RPMI8226 (cell line): ENCODE results near the gene HPS6.
"Not testable (repeated sequence)": the region's sequence is repeated elsewhere in the genome, so short reads cannot be mapped to it uniquely, and the experiment has no call there.

Experiments
- DNase-seq: peaks from one replicate; pipeline ENCODE4 v3.0.0-alpha.2; 2015

The HPS6 gene

DNA sequence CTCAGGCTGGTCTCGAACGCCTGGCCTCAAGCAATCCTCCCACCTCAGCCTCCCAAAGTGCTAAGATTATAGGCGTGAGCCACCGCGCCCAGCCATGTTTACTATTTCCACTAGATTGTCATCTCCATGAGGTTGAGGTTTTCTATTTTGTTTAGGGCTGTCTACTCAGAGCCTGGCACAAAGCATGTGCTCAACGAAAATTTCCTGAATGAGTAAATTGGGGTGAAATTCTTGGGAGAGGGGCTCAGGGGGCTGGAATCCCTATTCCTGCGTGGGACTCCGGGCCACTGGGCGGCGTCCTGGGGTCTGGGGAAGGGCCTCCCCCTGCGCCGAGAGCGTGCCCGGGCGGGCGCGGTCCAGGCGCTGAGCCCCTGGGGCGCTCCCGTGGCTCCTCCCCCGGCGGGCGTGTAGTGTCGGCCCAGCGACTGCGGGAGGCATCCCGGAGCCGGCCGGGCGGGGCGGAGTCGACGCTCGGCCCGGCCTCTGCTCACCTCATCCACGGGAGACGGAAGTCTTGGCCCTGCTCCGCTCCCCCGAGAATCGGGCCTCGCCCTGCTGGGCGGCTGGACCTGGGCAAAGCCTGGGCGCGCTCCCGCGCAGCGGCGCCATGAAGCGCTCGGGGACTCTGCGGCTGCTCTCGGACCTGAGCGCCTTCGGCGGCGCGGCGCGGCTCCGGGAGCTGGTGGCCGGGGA is at the start of gene HPS6:
Gene HPS6, plus strand, starts transcription at position 482 of the 693 bp plus-strand sequence. Its CDS starts 126 bp downstream, at position 608.
- DNase-seq = peak; percentile 91

DNA sequence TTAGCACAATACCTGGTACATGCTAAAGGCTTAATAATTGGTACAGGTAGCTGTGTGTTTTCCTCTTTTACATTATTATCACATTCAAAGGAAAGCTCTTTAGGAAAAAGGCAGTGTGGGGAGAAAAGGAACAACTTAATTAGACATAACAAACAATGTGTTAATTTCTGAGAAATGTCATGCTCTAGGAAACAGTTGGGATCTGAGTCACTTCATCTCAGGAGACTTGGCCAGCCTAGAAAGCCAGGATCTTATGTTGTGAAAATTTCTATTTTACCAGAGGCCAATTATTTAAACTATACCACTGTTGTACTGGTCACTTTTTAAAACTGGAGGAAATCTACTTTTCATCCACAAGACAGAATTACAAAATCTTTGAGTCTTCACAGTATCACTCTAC is 48.7 kb upstream of the HPS6 start:
- DNase-seq = no peak

DNA sequence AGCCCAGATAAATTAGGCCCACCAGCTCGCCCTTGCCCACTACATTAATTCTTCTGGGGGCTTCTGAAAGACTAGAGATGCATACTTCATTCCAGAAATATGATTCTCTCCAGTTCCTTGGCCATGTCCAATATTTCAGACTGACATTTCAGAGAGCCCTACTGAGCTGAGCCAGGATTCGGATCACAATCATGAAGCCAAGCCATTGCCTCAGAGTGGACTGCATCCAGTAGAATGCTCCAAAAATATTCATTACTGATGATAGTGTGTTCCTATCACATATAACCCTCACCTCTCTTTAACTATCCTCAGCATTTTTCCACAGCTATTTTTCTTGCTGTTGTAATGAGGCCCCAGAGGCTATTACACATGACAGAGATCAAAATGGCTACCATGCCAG is 47.9 kb upstream of the HPS6 start:
- DNase-seq = no peak

DNA sequence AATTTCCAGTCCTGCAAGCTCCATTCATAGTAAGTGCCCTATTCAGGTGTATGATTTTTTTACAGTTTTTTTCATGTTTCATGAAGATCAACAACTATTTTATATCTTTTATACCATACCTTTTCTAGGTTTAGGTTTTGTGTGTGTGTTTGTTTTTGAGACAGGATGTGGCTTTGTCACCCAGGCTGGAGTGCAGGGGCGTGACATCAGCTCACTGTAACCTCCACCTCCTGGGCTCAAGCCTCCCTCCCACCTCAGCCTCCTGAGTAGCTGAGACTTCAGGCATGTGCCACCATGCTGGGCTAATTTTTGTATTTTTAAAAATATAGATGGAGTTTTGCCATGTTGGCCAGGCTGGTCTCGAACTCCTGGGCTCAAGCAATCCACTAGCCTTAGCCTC is 44.2 kb upstream of the HPS6 start:
- DNase-seq = no peak

DNA sequence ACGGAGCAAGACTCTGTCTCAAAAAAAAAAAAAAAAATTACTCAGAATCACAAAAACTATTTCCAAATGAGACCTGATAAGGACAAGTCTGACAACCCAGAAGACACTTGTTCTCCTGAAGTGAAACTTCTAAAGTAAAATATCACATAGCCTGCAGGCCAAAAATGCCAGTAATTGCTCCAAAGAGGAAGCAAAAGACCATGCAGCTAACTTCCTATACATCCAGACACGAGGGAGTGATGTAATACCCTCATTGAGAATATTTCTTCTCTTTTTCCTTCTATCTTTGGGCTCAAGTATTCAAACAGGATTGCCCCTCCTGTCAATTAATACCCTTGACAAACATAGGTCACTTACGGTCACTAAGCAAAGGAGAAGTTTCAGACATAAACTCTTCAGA is 40.4 kb upstream of the HPS6 start:
- no peak for DNase-seq

DNA sequence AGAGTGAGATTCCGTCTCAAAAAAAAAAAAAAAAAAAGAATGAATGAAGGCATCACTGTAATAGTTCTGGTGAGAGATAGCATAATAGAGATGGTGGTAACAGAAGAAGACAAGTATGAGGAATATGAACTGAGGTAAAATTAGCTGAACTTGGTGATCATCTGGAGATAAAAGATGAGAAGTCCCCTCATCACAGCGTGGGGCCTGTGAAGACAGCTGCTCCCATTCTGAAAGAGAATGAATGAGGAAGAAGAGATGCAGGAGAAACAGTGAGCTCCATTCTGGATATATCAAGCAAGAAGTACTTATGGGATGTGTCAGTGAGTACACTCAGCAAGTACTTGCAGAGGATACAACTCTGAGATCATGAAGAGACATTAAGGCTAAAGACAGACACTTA is 37.9 kb upstream of the HPS6 start:
- no peak for DNase-seq

DNA sequence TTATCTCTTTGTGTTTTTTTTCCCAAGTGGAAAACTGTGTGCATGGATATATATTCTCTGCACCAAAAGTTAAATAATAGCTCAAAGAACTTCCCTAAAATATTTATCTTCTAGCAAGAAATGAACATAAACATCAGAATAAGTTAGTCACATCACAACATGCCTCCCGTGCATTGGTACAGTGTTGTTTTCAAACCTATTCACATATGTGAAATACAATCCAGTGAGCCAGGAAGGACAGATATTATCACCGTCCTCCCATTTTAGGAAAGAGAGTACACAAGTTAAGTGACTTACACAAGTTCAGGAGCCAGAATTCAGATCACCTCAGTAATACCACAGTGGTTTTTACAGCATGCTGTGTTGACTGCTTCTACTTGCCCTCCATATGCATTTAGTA is 31.4 kb upstream of the HPS6 start:
- DNase-seq = no peak

DNA sequence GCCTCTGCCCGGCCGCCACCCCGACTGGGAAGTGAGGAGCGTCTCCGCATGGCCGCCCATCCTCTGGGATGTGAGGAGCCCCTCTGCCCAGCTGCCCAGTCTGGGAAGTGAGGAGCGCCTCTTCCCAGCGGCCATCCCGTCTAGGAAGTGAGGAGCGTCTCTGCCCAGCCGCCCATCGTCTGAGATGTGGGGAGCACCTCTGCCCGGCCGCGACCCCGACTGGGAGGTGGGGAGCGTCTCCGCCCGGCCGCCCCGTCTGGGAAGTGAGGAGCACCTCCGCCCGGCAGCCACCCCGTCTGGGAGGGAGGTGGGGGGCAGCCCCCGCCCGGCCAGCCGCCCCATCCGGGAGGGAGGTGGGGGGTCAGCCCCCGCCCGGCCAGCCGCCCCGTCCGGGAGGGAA is 29.3 kb upstream of the HPS6 start:
- DNase-seq = not testable (repeated sequence)

DNA sequence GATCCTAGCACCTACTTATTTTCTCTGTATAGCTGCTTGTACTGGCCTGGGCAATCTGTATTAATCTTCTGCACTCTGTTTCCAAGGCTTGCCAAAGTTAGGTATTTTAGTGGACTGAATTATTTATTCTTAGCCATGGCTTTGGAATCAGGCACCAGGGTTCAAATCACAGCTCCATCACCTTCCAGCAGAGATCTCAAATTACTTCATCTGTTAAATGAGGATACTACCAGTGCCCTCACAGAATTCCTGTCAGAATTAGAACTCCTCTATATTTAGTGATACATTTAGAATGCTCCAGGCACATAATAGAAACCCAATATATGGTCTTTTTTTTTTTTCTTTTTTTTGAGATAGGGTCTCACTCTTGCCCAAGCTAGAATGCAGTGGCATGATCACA is 26.7 kb upstream of the HPS6 start:
- no peak for DNase-seq

DNA sequence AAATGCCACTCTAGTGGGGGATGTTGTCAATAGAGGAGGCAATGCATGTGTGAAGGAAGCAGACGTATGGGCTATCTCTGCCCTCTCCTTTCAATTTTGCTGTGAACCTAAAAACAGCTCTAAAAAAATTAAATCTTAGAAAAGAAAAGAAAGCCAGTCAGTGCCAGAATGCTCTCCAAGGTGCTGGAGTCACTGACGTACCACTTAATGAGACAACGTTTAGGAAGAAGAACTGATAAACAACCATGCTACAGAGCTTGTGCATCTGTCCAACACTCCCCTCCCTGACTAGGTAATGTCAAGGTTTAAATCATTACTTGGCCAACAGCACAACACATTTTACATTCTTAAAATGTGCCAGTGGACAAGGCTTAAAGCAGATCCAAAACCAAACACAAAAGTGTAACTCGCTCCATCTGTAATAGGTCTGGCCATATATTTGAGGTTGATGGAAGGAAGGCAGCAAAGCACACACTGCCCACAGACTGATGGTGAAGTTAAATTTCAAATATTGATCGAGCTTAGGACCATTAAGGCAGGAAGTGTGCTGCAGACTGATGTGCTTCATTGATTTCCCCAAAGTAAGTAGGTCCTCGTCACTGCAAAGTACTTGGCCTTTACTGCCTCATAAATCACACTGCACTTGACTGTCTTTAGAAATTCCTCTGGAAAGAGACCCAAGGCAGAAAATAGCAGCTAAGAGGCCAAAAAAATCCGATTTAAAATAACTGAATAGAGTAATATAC is 24.7 kb upstream of the HPS6 start:
- no peak for DNase-seq

DNA sequence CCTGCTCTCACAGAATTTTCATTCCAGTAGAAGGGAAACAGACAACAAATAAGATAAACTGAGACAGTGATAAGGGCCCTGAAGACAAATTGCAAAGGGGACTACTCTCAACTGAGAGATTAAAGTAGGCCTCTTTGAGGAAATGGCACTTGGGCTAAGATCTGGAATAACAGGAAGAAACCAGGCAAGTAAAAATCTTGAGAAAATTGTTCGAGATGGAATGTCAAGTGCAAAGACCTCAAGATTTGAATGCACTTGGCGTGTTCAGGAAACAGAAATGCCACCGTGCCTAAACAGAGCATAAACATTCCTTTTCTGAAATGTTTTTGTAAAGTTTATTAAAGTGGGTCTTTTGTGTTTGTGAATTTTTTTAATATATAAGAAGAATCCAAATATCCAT is 19.9 kb upstream of the HPS6 start:
- no peak for DNase-seq

DNA sequence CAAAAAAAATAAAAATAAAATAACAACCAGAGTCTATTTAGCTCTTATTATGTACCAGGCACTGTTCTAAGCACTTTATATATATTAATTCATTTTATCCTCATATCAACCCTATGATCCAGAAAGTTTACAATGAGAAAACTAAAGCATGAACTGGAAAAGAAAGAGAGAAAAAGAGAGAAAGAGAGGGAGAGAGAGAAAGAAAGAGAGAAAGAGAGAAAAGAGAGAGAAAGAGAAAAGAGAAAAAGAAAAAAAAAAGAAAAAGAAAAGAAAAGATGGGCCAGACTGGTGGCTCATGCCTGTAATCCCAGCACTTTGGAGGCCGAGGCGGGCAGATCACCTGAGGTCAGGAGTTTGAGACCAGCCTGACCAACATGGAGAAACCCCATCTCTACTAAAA is 19.1 kb upstream of the HPS6 start:
- no peak for DNase-seq

DNA sequence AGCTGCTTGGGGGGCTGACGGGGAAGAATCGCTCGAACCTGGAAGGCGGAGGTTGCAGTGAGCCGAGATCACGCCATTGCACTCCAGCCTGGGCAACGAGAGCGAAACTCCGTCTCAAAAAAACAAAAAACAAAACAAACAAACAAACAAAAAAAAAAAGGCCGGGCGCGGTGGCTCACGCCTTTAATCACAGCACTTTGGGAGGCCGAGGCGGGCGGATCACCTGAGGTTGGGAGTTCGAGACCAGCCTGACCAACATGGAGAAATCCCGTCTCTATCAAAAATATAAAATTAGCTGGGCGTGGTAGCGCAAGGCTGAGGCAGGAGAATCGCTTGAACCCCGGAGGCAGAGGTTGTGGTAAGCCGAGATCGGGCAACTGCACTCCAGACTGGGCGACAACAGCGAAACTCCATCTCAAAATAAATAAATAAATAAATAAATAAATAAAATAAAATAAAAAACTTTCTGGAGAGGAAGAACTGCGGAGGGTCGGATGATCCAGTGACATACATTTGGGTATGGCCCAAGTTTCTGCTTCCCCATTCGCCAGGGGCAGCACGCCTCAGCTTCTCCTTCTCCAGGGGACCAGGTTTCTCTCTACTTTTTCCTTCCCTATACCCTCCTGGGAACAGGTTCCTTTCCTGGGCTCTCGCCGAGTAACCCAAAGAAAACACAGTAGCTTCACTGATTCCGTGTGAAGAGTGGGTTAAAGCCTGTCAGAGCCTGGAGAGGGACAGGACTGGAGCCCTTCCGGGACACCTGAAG is 10.1 kb upstream of the HPS6 start:
- DNase-seq = not testable (repeated sequence)

DNA sequence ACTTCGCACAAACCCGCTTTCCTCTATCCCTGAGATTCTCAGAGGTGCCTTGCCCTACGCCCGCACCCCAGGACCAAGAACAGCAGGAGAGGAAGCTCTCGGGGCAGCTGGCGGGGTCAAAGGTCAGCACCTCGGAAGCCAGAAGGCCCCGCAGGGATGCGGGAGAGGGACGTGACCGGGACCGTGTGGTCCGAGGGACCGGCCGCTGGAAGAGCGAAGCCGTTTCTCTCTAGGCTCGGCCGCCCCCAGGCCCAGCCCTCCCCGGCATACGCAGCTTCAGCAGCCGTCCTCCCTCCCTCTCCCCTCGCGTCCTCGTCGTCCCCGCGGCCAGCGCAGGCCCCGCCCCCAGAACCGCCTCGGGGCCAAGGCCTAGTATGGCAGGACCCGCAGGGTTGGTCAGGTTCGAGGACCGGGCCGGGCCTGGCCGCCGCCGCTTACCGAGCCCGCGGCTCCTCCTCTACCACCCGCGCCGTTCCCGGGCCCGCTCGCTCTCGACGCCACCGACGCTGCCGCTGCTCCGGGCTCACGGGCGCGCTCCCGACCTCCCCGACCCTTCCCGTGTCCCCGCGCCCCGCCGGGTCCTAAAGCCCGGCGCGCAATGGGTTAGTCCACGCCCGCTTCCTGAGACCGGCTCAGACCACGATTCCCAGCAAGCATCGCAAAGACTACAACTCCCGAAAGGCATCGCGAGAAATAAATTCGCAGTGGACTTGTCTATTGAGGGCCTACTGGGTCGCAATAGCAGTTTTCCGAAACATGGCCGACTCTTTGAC is 9.3 kb upstream of the HPS6 start, which contains the start of gene ARMH3:
Gene ARMH3, minus strand, starts transcription at position 527 of the 773 bp plus-strand sequence. CDS start 16,059 bp downstream, outside the sequence.
- peak; percentile 94 for DNase-seq

DNA sequence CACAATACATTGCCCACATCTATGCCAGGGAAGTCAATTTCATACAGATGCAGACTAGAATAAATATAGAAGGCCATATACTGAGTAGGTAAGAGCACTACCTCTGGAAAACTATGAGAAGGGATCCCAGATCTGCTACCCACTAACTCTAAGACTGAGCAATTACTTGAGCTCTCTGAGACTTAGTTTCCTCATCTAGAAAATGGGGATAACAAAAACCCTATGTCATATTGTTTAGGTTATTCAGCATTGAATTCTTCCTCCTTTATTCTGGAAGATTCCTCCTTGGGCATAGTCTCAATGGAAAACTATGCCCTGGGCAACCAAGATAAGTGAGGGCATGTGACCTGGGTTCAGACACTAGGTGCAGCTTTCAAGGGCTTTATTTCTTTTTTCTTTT is 5.2 kb upstream of the HPS6 start:
- DNase-seq = no peak

DNA sequence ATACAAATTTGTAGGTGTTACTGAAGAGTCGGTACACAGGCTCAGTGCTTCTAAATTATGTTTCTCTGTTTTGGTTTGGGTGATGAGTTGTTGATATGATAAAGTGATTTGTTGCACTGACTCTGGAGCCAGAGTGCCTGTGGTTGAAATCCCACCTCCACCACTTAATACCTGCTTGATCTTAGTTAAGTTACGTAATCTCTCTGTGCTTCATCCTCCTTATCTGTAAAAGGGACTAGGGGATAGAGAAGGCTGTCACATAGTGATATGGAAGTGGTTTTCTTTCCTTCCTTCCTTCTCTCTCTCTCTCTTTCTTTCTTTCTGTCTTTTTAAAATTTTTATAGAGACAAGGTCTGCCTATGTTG is 664 bp upstream of the HPS6 start:
- no peak for DNase-seq

DNA sequence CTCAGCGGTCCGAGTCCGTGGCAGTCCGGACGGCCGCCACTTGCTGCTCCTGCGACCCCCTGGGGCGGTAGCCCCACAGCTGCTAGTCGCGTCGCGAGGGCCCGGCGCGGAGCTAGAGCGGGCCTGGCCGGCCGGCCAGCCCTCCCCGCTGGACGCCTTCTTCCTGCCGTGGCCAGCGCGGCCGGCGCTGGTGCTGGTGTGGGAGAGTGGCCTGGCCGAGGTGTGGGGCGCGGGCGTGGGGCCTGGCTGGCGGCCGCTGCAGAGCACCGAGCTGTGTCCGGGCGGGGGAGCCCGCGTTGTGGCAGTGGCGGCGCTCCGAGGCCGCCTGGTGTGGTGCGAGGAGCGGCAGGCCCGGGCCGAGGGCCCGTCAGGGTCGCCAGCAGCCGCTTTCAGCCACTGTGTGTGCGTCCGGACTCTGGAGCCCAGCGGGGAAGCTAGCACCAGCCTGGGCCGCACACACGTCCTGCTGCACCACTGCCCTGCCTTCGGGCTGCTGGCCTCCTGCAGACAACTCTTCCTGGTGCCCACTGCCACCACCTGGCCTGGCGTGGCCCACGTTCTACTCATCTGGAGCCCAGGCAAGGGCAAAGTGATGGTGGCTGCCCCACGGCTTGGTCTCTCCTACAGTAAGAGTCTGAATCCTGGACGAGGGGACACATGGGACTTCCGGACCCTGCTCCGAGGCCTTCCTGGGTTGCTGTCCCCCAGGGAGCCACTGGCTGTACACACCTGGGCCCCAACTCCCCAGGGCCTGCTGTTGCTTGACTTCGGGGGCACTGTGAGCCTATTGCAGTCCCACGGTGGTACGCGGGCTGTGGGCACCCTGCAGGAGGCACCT is 631 bp downstream of the HPS6 start:
- peak; percentile 31 for DNase-seq

DNA sequence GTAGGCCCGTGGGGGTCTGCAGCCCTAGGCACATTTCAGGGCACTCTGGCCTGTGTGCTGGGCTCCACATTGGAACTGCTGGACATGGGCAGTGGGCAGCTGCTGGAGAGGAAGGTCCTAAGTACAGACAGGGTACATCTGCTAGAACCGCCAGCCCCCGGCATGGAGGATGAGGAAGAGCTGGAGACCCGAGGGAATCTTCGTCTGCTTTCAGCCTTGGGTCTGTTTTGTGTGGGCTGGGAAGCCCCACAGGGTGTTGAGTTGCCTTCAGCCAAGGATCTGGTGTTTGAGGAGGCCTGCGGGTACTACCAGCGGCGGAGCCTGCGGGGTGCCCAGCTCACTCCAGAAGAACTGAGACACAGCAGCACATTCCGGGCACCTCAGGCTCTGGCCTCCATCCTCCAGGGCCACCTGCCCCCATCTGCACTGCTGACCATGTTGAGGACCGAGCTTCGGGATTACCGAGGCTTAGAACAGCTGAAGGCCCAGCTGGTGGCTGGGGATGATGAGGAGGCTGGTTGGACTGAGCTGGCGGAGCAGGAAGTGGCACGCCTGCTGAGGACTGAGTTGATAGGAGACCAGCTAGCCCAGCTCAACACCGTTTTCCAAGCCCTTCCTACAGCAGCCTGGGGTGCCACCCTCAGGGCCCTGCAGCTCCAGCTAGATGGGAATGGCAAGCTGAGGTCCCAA is 1.4 kb downstream of the HPS6 start:
- DNase-seq = no peak

DNA sequence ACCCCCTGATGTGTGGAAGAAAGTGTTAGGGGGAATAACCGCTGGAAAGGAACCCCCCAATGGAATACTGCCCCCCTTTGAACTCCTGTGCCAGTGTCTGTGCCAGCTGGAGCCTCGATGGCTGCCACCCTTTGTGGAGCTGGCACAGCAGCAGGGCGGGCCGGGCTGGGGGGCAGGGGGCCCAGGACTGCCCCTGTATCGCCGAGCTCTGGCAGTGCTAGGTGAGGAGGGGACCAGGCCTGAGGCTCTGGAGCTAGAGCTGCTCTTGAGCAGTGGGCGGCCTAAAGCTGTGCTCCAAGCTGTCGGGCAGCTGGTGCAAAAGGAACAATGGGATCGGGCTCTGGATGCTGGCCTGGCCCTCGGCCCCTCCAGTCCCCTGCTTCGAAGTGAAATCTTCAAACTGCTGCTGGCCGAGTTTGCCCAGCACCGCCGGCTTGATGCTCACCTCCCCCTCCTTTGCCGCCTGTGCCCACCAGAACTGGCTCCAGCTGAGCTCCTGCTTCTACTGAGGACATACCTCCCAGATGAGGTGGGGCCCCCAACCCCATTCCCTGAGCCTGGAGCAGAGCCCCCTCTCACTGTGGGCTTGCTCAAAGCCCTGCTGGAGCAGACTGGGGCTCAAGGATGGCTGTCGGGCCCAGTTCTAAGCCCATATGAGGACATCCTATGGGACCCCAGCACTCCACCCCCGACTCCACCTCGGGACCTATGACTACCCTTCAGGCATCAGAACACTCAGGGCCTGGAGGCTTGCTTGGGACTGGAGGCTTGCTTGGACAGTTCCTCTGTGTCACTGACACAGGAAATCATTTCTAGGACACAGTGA is 2.2 kb downstream of the HPS6 start:
- no peak for DNase-seq

DNA sequence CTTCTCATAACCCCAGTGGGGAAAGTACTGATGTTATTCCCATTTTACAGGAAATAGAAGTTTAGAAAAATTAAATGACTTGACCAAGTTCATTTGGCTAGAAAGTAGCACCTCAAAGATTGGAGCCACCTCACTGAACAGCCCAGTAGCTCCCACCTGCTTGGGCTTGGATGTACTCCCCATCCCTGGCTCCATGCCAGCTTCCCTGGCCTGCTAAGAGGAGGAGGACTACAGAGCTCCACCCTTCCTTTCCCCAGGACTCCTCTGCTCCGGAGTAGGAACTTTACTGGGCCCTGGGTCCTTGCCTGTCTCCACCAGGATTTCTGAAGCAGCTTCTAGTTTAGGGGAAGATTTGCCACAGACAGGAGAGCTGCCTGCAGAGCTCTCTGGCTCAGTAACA is 3.1 kb downstream of the HPS6 start:
- no peak for DNase-seq

DNA sequence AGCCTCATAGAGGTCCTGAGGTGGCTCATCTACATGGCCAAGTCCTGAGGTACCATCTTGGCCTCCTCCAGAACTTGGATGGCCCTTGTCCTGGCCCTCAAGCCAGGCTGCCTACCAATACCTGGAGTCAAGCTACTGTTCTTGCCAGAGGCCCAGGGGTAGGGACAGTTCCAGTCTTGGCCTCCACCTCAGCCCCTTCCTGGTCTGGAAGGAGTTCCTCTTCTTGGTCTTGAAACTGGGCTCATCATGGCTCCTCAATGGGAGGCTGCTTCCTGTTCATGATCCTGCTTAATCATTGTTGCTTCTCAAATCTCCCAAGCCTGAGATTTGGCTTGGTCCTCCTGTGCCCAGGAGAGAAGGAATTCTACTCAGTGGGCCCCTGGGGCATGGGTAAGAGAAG is 3.9 kb downstream of the HPS6 start:
- DNase-seq = no peak
